ENCODE measurements around the gene ZDHHC13.

Gene ZDHHC13

DNA sequence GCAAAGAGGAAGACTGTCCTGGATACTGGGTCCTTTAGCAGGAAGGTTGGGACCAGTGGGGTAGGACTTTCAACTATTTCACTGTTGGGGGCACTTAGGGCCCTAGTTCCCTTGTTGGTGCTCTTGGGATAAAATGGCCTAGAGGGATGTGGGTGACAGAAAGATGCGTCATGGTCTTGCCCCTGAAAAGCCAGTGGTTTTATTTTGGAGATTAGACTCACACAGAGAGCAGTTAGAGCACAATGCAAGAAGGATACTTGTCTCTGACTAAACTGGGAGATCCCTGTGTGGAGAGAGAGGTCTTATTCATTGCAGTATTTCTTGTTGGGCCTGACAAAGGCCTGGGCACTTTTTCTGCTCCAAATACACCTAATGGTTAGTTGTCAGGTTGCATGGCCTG is 33.8 kb upstream of the ZDHHC13 start:
- H3K4me3 ChIP-seq (ENCODE audit: low read depth, low read length), result no peak overlapping the region

DNA sequence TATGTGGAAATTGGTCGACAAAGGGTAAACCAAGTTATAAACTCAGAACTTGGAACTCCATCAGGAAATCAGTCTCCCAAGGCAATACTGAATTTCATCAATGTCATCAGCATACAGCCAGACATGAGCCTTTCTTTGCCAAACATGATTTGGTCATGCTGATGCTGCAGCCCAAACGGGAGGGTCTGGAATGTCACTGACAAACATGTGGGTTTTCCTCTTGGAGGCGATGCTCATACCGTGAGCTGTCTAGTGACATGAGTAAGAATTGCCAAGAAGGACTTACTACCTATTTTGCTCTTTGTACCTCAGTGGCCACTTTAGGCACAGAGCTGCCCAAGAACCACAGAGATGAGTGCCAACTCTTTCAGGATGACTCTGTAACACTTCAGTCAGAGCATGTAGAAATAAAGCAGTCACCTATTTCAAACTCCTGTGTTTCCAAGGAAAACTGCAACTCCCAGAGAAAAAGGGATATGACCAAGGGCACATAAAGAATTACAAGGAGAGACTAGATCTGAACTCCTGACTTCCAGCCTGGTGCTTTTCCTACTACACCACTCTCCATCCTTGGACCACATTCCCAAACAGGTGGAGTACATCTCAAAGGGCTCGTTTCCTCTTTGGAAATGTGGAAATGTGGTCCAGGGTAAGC is 32.2 kb upstream of the ZDHHC13 start:
- Histone ChIP-seq H3K4me3 (ENCODE audit: low read depth, low read length) (no peak overlapping the region), H2AFZ (ENCODE audit: low read length, unreplicated experiment) (no peak overlapping the region), H3K4me1 (ENCODE audit: control insufficient read depth, insufficient read depth, low read length, unreplicated experiment) (peaks cover 20% of the 10 kb centered on the region), H3K27me3 (ENCODE audit: insufficient read depth, low read length) (0 out of 2 replicates have a peak, but pooled peaks cover 4% of the 10 kb centered on the region), H3K27ac (ENCODE audit: low read depth, low read length) (no peak overlapping the region), H3K79me2 (ENCODE audit: control insufficient read depth, insufficient read depth, low read length, unreplicated experiment) (no peaks in the 10 kb centered on the region), H3K36me3 (ENCODE audit: insufficient read depth, low read length) (no peaks in the 10 kb centered on the region)

More for the DNA sequence above, 33.8 kb upstream of the ZDHHC13 start:
- Histone ChIP-seq H3K27ac (ENCODE audit: low read depth, low read length) (no peak overlapping the region), H3K4me1 (ENCODE audit: control insufficient read depth, insufficient read depth, low read length, unreplicated experiment) (peaks cover 28% of the 10 kb centered on the region), H2AFZ (ENCODE audit: low read length, unreplicated experiment) (no peak overlapping the region), H3K36me3 (ENCODE audit: insufficient read depth, low read length) (no peaks in the 10 kb centered on the region), H3K79me2 (ENCODE audit: control insufficient read depth, insufficient read depth, low read length, unreplicated experiment) (no peaks in the 10 kb centered on the region), H3K27me3 (ENCODE audit: insufficient read depth, low read length) (0 out of 2 replicates have a peak, but pooled peaks cover 4% of the 10 kb centered on the region)

DNA sequence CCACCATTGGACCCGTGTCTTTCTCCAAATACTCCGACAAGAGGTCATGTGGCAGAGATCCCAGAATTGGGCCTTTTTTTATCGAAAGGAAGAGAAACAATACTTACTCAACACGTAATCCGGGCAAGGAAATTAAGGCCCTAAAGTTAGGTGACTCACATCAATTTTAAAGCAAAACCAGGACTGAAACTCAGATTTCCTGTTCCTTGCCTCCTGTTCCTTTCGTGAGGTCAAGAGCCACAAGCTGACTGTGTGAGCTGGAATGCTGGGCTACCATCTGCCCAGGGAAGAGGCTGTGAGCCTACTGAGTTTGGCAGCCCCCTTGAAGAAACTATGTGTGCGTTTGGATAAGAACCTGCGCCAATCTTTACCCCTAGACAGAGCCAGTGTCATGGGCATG is 29.3 kb upstream of the ZDHHC13 start:
- H2AFZ ChIP-seq (ENCODE audit: low read length, unreplicated experiment), result peak overlapping the region; percentile 79
- H3K27me3 ChIP-seq (ENCODE audit: insufficient read depth, low read length), result peaks cover 9% of the 10 kb centered on the region; the same call in 1 of the 2 replicates
- H3K79me2 ChIP-seq (ENCODE audit: control insufficient read depth, insufficient read depth, low read length, unreplicated experiment), result no peaks in the 10 kb centered on the region
- H3K36me3 ChIP-seq (ENCODE audit: insufficient read depth, low read length), result no peaks in the 10 kb centered on the region
- H3K4me1 ChIP-seq (ENCODE audit: control insufficient read depth, insufficient read depth, low read length, unreplicated experiment), result peaks cover 12% of the 10 kb centered on the region
- no peak overlapping the region for H3K4me3 ChIP-seq (ENCODE audit: low read depth, low read length)
- peak overlapping the region; percentile 74 for H3K27ac ChIP-seq (ENCODE audit: low read depth, low read length)

DNA sequence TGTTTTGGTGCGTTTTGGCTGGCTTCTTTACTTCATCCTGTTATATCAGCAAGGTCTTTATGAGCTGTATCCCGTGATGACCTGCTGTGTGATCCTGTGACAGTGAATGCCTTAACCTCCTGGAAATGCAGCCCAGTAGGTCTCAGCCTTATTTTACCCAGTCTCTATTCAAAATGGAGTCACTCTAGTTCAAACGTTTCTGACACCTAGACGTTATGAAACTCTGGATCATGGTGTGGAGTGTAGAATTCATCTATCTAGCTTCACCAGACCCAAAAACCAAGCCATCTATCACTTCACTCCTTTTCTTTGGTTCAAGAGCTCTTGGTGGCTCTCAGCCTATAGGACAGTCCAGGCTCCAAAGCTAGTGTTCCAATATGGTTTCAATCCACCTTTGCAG is 28.2 kb upstream of the ZDHHC13 start:
- peaks cover 7% of the 10 kb centered on the region; the same call in 1 of the 2 replicates for H3K27me3 ChIP-seq (ENCODE audit: insufficient read depth, low read length)
- no peaks in the 10 kb centered on the region for H3K79me2 ChIP-seq (ENCODE audit: control insufficient read depth, insufficient read depth, low read length, unreplicated experiment)
- no peaks in the 10 kb centered on the region for H3K36me3 ChIP-seq (ENCODE audit: insufficient read depth, low read length)
- no peak overlapping the region for H2AFZ ChIP-seq (ENCODE audit: low read length, unreplicated experiment)
- H3K27ac ChIP-seq (ENCODE audit: low read depth, low read length), result no peak overlapping the region
- peaks cover 13% of the 10 kb centered on the region for H3K4me1 ChIP-seq (ENCODE audit: control insufficient read depth, insufficient read depth, low read length, unreplicated experiment)
- H3K4me3 ChIP-seq (ENCODE audit: low read depth, low read length), result no peak overlapping the region

DNA sequence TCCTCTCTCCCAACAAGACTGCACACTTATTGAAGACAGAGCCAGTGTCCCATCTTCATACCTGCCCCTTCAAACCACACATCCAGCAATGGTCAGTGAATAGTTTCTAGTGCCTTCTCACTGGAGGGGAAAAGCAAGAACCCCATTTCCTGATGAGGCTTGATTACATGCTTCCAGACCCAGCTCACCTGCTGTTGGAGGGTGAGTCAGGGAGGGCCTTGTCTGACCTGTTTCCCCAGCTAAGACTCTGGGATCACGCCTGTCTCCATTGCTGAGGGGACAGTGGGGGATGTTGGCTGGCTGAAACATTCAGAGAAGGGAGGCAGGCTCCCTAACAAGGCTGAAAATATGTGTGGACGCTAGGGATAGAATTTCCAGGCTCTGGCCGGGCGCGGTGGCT is 27.5 kb upstream of the ZDHHC13 start:
- H3K27ac ChIP-seq (ENCODE audit: low read depth, low read length), result no peak overlapping the region
- peaks cover 18% of the 10 kb centered on the region for H3K4me1 ChIP-seq (ENCODE audit: control insufficient read depth, insufficient read depth, low read length, unreplicated experiment)
- H3K27me3 ChIP-seq (ENCODE audit: insufficient read depth, low read length), result peaks cover 6% of the 10 kb centered on the region; the same call in 1 of the 2 replicates
- H3K36me3 ChIP-seq (ENCODE audit: insufficient read depth, low read length), result no peaks in the 10 kb centered on the region
- no peak overlapping the region for H3K4me3 ChIP-seq (ENCODE audit: low read depth, low read length)
- H2AFZ ChIP-seq (ENCODE audit: low read length, unreplicated experiment), result no peak overlapping the region
- no peaks in the 10 kb centered on the region for H3K79me2 ChIP-seq (ENCODE audit: control insufficient read depth, insufficient read depth, low read length, unreplicated experiment)

DNA sequence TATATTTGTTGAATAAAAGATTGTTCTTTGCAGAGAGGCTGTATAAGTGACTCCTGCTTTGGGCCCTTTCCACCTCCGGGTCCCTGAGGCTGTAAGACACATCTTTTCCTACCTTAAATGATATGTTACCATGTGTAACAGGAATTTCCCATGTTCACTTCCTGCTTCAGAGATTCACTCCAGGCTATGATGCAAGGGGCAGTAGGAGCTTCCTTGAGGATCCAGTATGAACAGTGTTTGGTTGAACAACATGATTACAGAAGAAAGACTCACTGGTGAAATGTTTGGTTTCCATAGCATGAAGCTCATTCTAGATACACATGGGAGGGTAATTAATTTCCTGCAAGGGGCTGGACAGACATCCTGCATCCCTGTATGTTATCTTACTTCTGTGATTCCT is 25.6 kb upstream of the ZDHHC13 start:
- H3K27me3 ChIP-seq (ENCODE audit: insufficient read depth, low read length), result peaks cover 14% of the 10 kb centered on the region
- H3K4me3 ChIP-seq (ENCODE audit: low read depth, low read length), result no peak overlapping the region
- peaks cover 18% of the 10 kb centered on the region for H3K4me1 ChIP-seq (ENCODE audit: control insufficient read depth, insufficient read depth, low read length, unreplicated experiment)
- H2AFZ ChIP-seq (ENCODE audit: low read length, unreplicated experiment), result no peak overlapping the region
- no peak overlapping the region for H3K27ac ChIP-seq (ENCODE audit: low read depth, low read length)
- no peaks in the 10 kb centered on the region for H3K36me3 ChIP-seq (ENCODE audit: insufficient read depth, low read length)
- H3K79me2 ChIP-seq (ENCODE audit: control insufficient read depth, insufficient read depth, low read length, unreplicated experiment), result no peaks in the 10 kb centered on the region

DNA sequence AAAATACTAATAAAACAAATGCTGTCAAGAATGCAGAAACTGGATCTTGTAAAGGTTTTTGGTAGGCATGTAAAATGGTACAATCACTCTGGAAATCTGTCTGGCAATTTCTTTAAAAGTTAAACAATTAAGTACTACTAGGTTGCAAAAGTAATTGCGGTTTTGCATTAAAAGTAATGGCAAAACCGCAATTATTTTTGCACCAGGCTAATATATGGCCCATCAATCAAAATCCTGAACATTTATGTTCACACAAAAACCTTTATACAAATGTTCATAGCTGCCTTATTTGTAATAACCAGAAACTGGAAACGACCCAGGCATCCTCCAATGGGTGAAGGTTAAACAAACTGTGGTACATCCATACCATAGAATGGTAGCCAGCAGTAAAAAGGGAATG is 24.6 kb upstream of the ZDHHC13 start:
- Histone ChIP-seq H2AFZ (ENCODE audit: low read length, unreplicated experiment) (no peak overlapping the region), H3K4me3 (ENCODE audit: low read depth, low read length) (no peak overlapping the region), H3K27me3 (ENCODE audit: insufficient read depth, low read length) (peaks cover 23% of the 10 kb centered on the region), H3K36me3 (ENCODE audit: insufficient read depth, low read length) (no peaks in the 10 kb centered on the region), H3K27ac (ENCODE audit: low read depth, low read length) (no peak overlapping the region), H3K4me1 (ENCODE audit: control insufficient read depth, insufficient read depth, low read length, unreplicated experiment) (peaks cover 14% of the 10 kb centered on the region), H3K79me2 (ENCODE audit: control insufficient read depth, insufficient read depth, low read length, unreplicated experiment) (no peaks in the 10 kb centered on the region)

DNA sequence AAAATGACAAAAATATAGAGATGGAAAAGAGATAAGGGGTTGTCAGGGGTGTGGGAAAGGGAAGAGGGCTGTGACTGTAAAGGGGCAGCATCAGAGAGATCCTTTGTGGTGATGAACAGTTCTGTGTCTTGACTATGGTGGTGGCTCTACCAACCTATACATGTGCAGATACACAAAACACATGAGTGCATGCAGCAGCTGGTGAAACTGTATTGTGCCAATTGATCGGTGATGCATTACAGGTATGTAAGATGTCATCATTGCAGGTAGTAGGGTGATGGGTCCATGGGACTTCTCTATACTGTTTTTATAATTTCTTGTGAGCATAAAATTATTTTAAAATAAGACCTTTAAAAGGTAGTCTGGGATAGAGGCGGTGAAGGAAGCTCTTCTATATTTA is 24.1 kb upstream of the ZDHHC13 start:
- Histone ChIP-seq H2AFZ (ENCODE audit: low read length, unreplicated experiment) (no peak overlapping the region), H3K79me2 (ENCODE audit: control insufficient read depth, insufficient read depth, low read length, unreplicated experiment) (no peaks in the 10 kb centered on the region), H3K27ac (ENCODE audit: low read depth, low read length) (no peak overlapping the region), H3K36me3 (ENCODE audit: insufficient read depth, low read length) (no peaks in the 10 kb centered on the region), H3K4me1 (ENCODE audit: control insufficient read depth, insufficient read depth, low read length, unreplicated experiment) (peaks cover 11% of the 10 kb centered on the region), H3K4me3 (ENCODE audit: low read depth, low read length) (no peak overlapping the region), H3K27me3 (ENCODE audit: insufficient read depth, low read length) (peaks cover 28% of the 10 kb centered on the region)

DNA sequence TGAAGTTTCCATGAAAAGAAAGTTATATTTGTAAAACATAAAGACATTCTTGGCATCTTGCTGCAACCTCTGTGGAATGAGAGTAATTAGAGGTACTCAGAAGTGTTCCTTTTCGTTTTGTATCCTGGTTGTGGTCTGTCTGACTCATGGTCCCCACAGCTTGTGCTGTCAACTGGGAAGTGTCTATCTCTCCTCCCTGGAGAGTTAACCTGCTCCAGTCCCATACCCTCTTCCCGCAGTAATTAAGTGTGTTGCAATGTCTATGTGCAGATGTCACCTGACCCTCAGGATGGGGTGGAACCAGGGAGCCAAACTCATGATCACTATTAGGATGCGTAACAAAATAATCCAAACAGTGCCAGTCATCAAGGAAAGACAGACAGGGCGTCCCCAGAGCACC is 23.0 kb upstream of the ZDHHC13 start:
- no peak overlapping the region for H3K27ac ChIP-seq (ENCODE audit: low read depth, low read length)
- no peak overlapping the region for H2AFZ ChIP-seq (ENCODE audit: low read length, unreplicated experiment)
- H3K4me3 ChIP-seq (ENCODE audit: low read depth, low read length), result no peak overlapping the region
- H3K79me2 ChIP-seq (ENCODE audit: control insufficient read depth, insufficient read depth, low read length, unreplicated experiment), result no peaks in the 10 kb centered on the region
- peaks cover 37% of the 10 kb centered on the region for H3K27me3 ChIP-seq (ENCODE audit: insufficient read depth, low read length)
- H3K36me3 ChIP-seq (ENCODE audit: insufficient read depth, low read length), result no peaks in the 10 kb centered on the region
- H3K4me1 ChIP-seq (ENCODE audit: control insufficient read depth, insufficient read depth, low read length, unreplicated experiment), result peaks cover 6% of the 10 kb centered on the region

DNA sequence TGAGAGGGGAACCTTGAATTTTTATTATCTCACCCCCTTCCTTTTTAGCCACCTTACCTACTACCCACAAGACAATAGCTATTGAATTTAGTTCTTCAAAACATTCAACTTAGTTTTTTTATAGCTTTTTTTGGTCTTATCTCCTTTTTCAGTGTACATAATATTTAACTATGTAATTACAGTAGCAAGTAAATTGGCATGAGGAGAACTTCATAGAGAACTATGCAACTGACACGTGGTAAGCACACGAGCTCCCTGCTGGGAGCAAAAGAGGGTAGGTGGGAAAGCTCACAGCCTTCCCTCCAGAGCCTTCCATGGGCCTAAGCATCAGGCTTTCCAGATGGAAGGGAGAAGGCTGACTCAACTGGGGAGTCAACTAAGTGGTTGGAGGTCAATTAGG is 22.1 kb upstream of the ZDHHC13 start:
- Histone ChIP-seq H3K36me3 (ENCODE audit: insufficient read depth, low read length) (no peaks in the 10 kb centered on the region), H3K4me3 (ENCODE audit: low read depth, low read length) (no peak overlapping the region), H3K4me1 (ENCODE audit: control insufficient read depth, insufficient read depth, low read length, unreplicated experiment) (peaks cover 6% of the 10 kb centered on the region), H2AFZ (ENCODE audit: low read length, unreplicated experiment) (no peak overlapping the region), H3K27ac (ENCODE audit: low read depth, low read length) (no peak overlapping the region), H3K79me2 (ENCODE audit: control insufficient read depth, insufficient read depth, low read length, unreplicated experiment) (no peaks in the 10 kb centered on the region), H3K27me3 (ENCODE audit: insufficient read depth, low read length) (peaks cover 46% of the 10 kb centered on the region)

DNA sequence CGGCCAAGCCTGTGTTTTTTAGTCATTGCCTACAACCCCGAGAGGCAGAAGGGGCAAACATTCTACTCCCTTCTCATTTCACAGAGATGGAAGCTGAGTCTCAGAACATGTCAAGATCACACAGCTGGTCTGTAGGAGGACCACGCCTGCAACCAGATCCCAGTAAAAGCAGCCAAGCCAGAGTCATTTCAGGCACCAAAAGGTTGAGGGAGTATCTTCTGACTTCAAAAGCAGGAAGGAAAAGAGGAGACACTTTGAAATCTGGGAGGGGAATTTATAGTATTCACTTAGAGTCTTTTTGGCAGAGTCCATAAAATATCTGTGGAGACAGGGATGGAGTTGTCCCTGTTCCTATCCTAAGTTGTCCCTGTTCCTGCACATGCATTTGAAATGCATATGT is 17.9 kb upstream of the ZDHHC13 start:
- peaks cover 2% of the 10 kb centered on the region for H3K4me1 ChIP-seq (ENCODE audit: control insufficient read depth, insufficient read depth, low read length, unreplicated experiment)
- H2AFZ ChIP-seq (ENCODE audit: low read length, unreplicated experiment), result no peak overlapping the region
- H3K36me3 ChIP-seq (ENCODE audit: insufficient read depth, low read length), result no peaks in the 10 kb centered on the region
- H3K4me3 ChIP-seq (ENCODE audit: low read depth, low read length), result no peak overlapping the region
- H3K27me3 ChIP-seq (ENCODE audit: insufficient read depth, low read length), result peaks cover 82% of the 10 kb centered on the region
- no peak overlapping the region for H3K27ac ChIP-seq (ENCODE audit: low read depth, low read length)
- H3K79me2 ChIP-seq (ENCODE audit: control insufficient read depth, insufficient read depth, low read length, unreplicated experiment), result no peaks in the 10 kb centered on the region

Data from ACC112 (cell line).